GM18868 (cell line): ENCODE measurements around the gene ZNF471.

Experiments used
- ATAC-seq: cut with Tn5 transposase; IDR thresholded peaks from one replicate; pipeline ENCODE4 v1.9.1; 2021; ENCODE audit warnings: mild to moderate bottlenecking, moderate library complexity; ENCODE audit not compliant: unreplicated experiment

The ZNF471 gene

DNA sequence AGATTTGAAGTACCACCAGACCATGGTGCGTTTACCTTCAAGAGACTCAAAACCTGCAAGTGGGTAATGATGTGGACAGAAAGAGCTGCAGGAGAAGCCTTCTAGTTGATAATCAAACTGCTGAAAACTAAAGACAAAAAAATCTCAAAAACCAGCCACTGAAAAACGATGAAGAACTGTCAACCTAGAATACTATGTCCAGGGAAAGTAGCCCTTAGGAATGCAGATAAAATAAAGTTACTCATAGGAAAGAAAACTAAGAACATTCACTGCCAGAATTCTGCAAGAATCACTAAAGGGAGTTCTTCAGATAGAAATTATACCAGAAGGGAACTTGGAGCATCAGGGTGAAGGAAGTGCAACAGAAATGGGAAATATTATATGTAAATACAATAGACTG, 64.9 kb downstream of the ZNF471 start:
- no peak for ATAC-seq

DNA sequence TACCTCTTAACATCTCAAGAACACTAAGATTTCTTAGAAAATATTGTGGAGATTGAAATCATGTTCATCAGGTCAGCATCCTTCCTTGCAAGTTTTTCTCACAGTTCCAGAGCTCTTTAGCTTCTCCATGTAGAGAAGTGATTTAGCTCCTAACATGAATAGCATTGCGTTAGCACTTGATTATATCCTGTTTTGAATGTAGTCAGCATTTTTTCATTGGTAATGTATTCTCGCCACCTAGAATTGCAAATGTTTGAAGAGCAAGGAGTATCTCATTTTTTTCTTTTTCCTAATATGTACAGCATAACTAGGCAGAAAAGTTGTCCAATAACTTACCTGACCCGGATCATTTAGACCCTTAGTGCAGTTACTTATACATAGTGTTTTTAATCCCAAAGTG, 66.3 kb downstream of the ZNF471 start:
- ATAC-seq: no peak

DNA sequence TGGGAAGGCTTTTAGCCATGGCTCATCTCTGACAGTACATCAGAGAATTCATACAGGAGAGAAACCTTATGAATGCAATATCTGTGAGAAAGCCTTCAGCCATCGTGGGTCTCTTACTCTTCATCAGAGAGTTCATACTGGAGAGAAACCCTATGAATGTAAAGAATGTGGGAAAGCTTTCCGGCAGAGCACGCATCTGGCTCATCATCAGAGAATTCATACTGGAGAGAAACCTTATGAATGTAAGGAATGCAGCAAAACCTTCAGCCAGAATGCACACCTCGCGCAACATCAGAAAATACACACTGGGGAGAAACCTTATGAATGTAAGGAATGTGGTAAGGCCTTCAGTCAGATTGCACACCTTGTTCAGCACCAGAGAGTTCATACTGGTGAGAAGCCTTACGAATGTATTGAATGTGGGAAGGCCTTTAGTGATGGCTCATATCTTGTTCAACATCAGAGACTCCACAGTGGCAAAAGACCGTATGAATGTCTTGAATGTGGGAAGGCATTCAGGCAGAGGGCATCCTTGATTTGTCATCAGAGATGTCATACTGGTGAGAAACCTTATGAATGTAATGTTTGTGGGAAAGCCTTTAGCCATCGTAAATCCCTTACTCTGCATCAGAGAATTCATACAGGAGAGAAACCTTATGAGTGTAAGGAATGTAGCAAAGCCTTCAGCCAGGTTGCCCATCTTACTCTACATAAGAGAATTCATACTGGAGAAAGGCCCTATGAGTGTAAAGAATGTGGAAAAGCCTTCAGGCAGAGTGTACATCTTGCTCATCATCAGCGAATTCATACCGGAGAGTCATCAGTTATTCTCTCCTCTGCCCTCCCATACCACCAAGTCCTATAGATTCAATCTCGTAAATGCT, 70.3 kb downstream of the ZNF471 start:
- ATAC-seq: no peak
